Gastroesophageal sphincter (tissue), 4 donors: ENCODE results near the gene ZBP1. TPM values are rescaled to one million over a fixed set of nuclear protein-coding genes. Genes with fewer than 3 reads are reported as not detected.

Experiments
- ATAC-seq: fragments of 150-250 bp; one replicate; pipeline ENCODE4 v1.9.1; 2016; ENCODE audit warnings: mild to moderate bottlenecking, moderate library complexity
- H3K27ac ChIP-seq, 4 donors: fragments of 200-600 bp; sonication (generic) in 3 of 4; 1 replicate in 3 of 4; 2 replicates in 1 of 4; pipeline ENCODE4 v1.5.1; 2016 to 2019
- H3K27me3 ChIP-seq: fragments of 200-600 bp; sonication (generic); one replicate; pipeline ENCODE4 v1.5.1; 2019
- H3K36me3 ChIP-seq, 2 donors: fragments of 200-600 bp; sonication (generic); one replicate each; pipeline ENCODE4 v1.5.1; 2019; ENCODE audit warnings: control low read depth in 1 of 2
- H3K4me1 ChIP-seq, 3 donors: fragments of 200-600 bp; sonication (generic); 1 replicate in 2 of 3; 2 replicates in 1 of 3; pipeline ENCODE4 v1.5.1; 2016 to 2019; ENCODE audit warnings: control low read depth in 2 of 3
- H3K4me3 ChIP-seq, 2 donors: fragments of 200-600 bp; sonication (generic); one replicate each; pipeline ENCODE4 v1.5.1; 2019; ENCODE audit warnings: mild to moderate bottlenecking in 1 of 2, moderate library complexity in 1 of 2
- H3K9me3 ChIP-seq, 3 donors: fragments of 200-600 bp; sonication (generic); one replicate each; pipeline ENCODE4 v1.5.1; 2017 to 2019; ENCODE audit warnings: control low read depth in 2 of 3
- EP300 ChIP-seq: sonication (generic); formaldehyde crosslinking; IDR thresholded peaks from one replicate; pipeline ENCODE4 v1.6.1; 2017; ENCODE audit warnings: antibody characterized with exemption, mild to moderate bottlenecking
- POLR2A ChIP-seq, 2 donors: fragments of 450-650 bp; IDR thresholded peaks; one replicate each; pipeline ENCODE4 v1.6.1; 2017; ENCODE audit warnings: antibody characterized with exemption in 2 of 2, mild to moderate bottlenecking in 2 of 2, moderate library complexity in 1 of 2
- POLR2AphosphoS5 ChIP-seq: sonication (generic); formaldehyde crosslinking; IDR thresholded peaks from one replicate; pipeline ENCODE4 v1.6.1; 2017; ENCODE audit warnings: antibody characterized with exemption
- WGBS, 2 donors: methylation state at CpG; one replicate each; pipeline ENCODE4 v1.1.5; 2018; ENCODE audit warnings: low coverage in 1 of 2; 5-methylcytosine and 5-hydroxymethylcytosine counted together
- total RNA-seq, 4 donors: library from RNA; depleted of rRNA; stranded (reverse); fragments of >200 nt; gene quantifications; one replicate each; pipeline ENCODE4 v1.1.0, GENCODE V29; 2016
- TF ChIP-seq, protein P1 (sequence below), 4 experiments: fragments of 200-600 bp in 2 of 4; fragments of 450-650 bp in 2 of 4; sonication (generic) in 1 of 4; IDR thresholded peaks; one replicate each; pipeline ENCODE4 v1.5.1; 2017 to 2019; ENCODE audit warnings: antibody characterized with exemption in 4 of 4, mild to moderate bottlenecking in 2 of 4, moderate library complexity in 2 of 4

ZBP1 gene
- total RNA-seq, 4 donors from 2014 or later: 0.08 to 0.32 TPM; not detected in 2

DNA sequence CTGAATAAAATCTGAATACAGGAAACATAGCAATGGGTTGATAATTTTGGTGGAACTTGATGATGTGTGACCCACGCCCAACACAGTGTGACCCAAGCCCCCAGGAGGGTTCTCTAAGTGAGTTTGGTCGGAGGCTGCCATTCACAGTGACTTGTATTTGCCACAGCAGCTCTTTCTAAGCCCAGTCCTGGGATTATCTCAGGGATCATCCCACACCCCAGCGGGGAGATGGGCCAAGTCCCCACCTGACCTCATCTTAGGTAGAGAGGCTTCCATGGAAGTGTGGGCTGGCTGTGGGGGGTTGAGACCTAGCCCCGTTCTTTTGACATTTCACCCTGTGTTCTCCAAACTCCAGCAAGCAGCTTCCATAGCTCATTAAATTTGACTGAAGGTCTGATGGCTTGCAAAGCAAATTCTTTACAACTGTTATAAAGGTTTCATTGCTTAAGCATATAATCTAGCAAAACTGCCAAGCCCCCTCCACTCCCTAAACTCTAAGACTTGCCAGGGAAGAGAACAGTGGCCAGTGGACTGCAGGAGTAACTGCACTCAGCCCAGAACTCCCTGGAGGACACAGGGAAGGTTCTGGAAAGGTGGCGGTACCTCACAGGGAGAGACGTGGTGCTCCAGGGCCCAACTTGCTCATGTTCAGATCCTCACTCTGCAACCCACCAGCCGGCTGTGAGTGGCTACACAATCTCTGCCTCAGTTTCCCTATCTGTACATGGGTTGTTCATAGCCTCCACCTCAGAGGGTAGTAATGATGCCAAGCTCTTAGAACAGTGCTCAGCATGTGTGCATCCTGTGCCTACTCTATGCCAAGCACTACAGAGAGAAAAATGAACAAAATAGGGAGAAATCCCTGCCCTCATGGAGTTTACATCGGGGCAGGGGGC, 60.3 kb downstream of the ZBP1 start:
- H3K27me3 ChIP-seq: peaks cover 29% of the 10 kb centered on the region
- no peak for TF ChIP-seq POLR2A (IDR thresholded peaks at IDR 0.05)
- TF ChIP-seq, protein P1, sequence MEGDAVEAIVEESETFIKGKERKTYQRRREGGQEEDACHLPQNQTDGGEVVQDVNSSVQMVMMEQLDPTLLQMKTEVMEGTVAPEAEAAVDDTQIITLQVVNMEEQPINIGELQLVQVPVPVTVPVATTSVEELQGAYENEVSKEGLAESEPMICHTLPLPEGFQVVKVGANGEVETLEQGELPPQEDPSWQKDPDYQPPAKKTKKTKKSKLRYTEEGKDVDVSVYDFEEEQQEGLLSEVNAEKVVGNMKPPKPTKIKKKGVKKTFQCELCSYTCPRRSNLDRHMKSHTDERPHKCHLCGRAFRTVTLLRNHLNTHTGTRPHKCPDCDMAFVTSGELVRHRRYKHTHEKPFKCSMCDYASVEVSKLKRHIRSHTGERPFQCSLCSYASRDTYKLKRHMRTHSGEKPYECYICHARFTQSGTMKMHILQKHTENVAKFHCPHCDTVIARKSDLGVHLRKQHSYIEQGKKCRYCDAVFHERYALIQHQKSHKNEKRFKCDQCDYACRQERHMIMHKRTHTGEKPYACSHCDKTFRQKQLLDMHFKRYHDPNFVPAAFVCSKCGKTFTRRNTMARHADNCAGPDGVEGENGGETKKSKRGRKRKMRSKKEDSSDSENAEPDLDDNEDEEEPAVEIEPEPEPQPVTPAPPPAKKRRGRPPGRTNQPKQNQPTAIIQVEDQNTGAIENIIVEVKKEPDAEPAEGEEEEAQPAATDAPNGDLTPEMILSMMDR (IDR thresholded peaks at IDR 0.05): no peak
- no peak for TF ChIP-seq EP300
- TF ChIP-seq POLR2AphosphoS5: no peak
- no peak overlapping the region for H3K4me3 ChIP-seq
- peaks cover 0 to 7% (median 0%) of the 10 kb centered on the region in 3 donors for H3K4me1 ChIP-seq
- H3K9me3 ChIP-seq: no peaks in the 10 kb centered on the region
- no peak overlapping the region for H3K27ac ChIP-seq
- ATAC-seq: no peak
- 69 to 75% methylated on average over 2 to 5 of the region's 8 CpGs for WGBS, 2 donors
- H3K36me3 ChIP-seq: no peaks in the 10 kb centered on the region

DNA sequence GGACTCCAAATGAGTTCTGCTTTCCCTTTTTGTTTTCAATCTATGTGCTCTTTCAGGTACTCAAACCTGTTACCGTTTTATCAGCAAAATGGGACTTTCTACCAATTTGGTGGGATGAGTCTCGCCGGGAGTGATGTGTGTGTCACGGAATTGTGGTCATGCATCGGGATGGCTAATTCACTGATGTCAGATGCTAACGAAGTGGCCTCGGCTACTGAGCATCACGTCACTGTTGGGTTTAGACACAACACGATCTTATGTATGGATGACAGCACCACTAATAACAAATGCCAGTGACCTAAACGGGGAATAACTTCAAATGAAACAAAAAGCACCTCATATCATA, 61.0 kb downstream of the ZBP1 start:
- peaks cover 29% of the 10 kb centered on the region for H3K27me3 ChIP-seq
- TF ChIP-seq, protein P1 (IDR thresholded peaks at IDR 0.05): no peak
- TF ChIP-seq EP300 (no peak), POLR2AphosphoS5 (no peak), POLR2A (IDR thresholded peaks at IDR 0.05) (no peak)
- H3K4me3 ChIP-seq: no peak overlapping the region
- no peak for ATAC-seq
- no peak overlapping the region for H3K27ac ChIP-seq
- H3K36me3 ChIP-seq: no peaks in the 10 kb centered on the region
- no peaks in the 10 kb centered on the region for H3K9me3 ChIP-seq
- WGBS, 2 donors: 87 to 91% methylated on average over 10 of the region's 10 CpGs
- H3K4me1 ChIP-seq: peaks cover 0 to 7% (median 0%) of the 10 kb centered on the region in 3 donors

DNA sequence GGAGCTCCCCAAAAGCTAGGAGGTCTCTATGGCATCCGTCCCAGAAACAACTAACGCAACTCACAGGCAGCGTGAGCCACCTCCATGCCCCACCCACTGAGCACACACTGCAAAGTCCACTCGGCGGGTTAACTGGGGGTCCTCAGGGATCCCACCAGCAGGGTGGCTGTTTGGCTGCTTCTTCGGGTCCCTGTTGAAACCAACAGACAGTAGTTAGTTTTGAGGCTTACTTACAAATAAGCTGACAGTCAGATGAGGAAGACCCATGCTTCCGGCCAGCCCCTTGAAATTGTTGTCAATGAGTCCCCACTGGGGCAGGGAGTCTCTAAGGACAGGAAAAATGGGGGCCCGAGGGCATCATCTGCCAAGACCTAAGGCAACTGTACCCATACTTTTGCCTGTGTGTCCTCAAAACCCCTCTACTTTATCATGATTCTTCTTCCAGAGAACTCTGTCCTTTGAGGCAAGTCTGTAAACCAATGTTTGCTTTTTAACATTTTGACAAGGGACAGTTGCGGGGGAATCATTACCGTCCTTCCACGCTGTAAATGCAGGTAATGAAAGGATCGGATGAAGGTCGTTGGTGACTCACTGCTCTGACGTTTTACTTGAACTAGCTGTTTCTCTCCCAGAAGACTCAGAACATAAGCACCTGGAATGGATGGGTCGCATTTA, 61.5 kb downstream of the ZBP1 start:
- 58 to 63% methylated on average over 12 of the region's 15 CpGs for WGBS, 2 donors
- Histone ChIP-seq H3K4me1 (peaks cover 0 to 7% (median 0%) of the 10 kb centered on the region in 3 donors), H3K9me3 (no peaks in the 10 kb centered on the region), H3K36me3 (no peaks in the 10 kb centered on the region), H3K27ac (no peak overlapping the region), H3K27me3 (peaks cover 29% of the 10 kb centered on the region), H3K4me3 (no peak overlapping the region)
- TF ChIP-seq POLR2A (IDR thresholded peaks at IDR 0.05) (no peak), EP300 (no peak), POLR2AphosphoS5 (no peak)
- TF ChIP-seq, protein P1 (IDR thresholded peaks at IDR 0.05): no peak
- ATAC-seq: no peak

DNA sequence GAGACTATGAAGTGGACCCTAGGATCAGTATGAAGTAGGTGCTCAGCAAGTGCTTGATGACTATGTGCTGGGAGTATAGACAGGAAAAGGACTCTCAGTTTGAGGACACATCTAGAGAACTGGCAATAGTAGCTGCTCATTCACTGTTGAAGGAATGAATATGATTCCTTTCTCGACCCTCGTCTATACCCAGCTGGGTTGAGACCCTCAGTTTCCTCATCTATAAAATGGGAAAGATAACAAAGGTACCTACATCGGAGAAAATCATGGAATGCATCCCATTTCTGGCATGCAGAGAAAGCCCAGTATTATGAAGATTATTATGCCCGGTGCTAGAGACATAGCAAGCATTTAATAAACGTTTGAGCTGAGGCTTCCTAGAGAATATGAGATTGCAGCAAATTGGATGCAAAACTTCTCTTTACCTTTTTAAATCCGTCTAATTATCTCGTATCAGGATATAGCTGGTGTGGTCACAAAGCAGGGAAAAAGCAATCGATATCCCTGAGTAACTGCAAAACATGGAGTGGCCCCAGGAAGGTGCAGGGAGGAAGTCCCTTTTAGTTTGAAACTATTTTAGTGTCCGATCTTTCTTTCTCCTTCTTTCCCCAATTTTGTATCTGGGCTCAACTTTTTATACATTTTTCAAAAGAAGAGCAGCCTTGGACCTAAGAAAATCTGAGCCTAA, 62.2 kb downstream of the ZBP1 start:
- TF ChIP-seq POLR2AphosphoS5: no peak
- TF ChIP-seq, protein P1 (IDR thresholded peaks at IDR 0.05): no peak
- no peak for TF ChIP-seq POLR2A (IDR thresholded peaks at IDR 0.05)
- TF ChIP-seq EP300: no peak
- H3K36me3 ChIP-seq: no peaks in the 10 kb centered on the region
- ATAC-seq: no peak
- H3K9me3 ChIP-seq: no peaks in the 10 kb centered on the region
- H3K27me3 ChIP-seq: peaks cover 29% of the 10 kb centered on the region
- WGBS, 2 donors: 65 to 67% methylated on average over 8 to 9 of the region's 9 CpGs
- H3K4me3 ChIP-seq: no peak overlapping the region
- peaks cover 0 to 7% (median 0%) of the 10 kb centered on the region in 3 donors for H3K4me1 ChIP-seq
- no peak overlapping the region for H3K27ac ChIP-seq
